ENCODE measurements around the gene ARSH. TPM values are rescaled to one million over a fixed set of nuclear protein-coding genes. Genes with fewer than 3 reads are reported as not detected.

ARSH gene
- total and polyA plus RNA-seq, 4 donors = 0.02 TPM; not detected in 3

GRCh38 chrX:3024176-3024575, 17.8 kb downstream of the ARSH start:
- no peak overlapping the region for H3K9ac ChIP-seq (ENCODE audit: insufficient read depth in 1 of 2, low read length in 2 of 2)
- peaks cover 0 to 2% (median 0%) of the 10 kb centered on the region in 4 donors for H3K9me3 ChIP-seq (ENCODE audit: control insufficient read depth in 4 of 4, insufficient read depth in 3 of 4, low read length in 3 of 4)
- DNase-seq = no peak
- peaks cover 0 to 9% (median 0%) of the 10 kb centered on the region in 3 donors for H3K27me3 ChIP-seq (ENCODE audit: control insufficient read depth in 3 of 3, insufficient read depth in 3 of 3, low read length in 2 of 3)
- no peak for ATAC-seq (ENCODE audit: insufficient read depth, low FRiP score)
- TF ChIP-seq, protein P1, sequence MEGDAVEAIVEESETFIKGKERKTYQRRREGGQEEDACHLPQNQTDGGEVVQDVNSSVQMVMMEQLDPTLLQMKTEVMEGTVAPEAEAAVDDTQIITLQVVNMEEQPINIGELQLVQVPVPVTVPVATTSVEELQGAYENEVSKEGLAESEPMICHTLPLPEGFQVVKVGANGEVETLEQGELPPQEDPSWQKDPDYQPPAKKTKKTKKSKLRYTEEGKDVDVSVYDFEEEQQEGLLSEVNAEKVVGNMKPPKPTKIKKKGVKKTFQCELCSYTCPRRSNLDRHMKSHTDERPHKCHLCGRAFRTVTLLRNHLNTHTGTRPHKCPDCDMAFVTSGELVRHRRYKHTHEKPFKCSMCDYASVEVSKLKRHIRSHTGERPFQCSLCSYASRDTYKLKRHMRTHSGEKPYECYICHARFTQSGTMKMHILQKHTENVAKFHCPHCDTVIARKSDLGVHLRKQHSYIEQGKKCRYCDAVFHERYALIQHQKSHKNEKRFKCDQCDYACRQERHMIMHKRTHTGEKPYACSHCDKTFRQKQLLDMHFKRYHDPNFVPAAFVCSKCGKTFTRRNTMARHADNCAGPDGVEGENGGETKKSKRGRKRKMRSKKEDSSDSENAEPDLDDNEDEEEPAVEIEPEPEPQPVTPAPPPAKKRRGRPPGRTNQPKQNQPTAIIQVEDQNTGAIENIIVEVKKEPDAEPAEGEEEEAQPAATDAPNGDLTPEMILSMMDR (IDR thresholded peaks at IDR 0.05; ENCODE audit: control extremely low read depth, extremely low read depth) = no peak
- WGBS, 2 donors = 78 to 93% methylated on average over 8 of the region's 8 CpGs
- no peak overlapping the region for H3K4me3 ChIP-seq
- H3K27ac ChIP-seq (ENCODE audit: low read depth in 1 of 2, low read length in 1 of 2) = no peak overlapping the region
- no peaks in the 10 kb centered on the region for H3K4me1 ChIP-seq (ENCODE audit: control insufficient read depth in 5 of 5, insufficient read depth in 5 of 5, low read length in 5 of 5)
- H3K36me3 ChIP-seq (ENCODE audit: control insufficient read depth in 4 of 4, insufficient read depth in 4 of 4, low read length in 4 of 4) = no peaks in the 10 kb centered on the region

DNA sequence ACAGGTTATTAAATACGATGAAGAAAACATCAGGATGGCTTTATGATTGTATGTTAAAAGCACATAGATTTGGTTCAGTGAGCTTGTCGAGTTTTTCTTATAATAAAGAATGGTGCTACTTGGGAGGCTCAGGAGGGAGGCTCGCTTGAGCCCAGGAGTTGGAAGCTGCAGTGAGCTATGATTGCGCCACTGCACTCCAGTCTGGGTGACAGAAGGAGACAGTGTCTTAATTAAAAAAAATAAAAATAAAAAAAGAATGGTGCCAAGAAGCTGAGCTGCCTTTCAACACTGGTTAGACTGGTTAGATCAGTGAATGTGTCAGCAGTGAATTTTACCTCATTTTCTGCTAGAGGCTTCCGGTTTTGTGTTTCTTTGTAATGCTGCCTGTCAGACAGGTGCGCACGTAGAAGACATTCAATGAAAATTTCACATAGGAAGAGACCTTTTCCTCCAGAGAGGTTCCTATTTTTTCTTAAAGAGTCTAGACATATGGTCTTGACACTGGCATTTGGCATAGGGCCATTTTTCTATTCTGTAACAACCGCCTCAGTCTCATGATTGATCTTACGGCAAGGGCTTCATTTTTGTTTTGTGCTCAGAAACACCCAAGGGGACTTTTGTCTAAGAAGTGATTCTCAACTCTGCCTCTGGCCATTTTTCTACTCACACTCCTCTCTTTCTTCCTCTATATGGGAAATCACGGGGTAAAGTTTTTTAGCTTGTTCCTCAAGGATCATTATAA, 19.9 kb downstream of the ARSH start:
- TF ChIP-seq, protein P1 (IDR thresholded peaks at IDR 0.05; ENCODE audit: control extremely low read depth, extremely low read depth) = no peak

DNA sequence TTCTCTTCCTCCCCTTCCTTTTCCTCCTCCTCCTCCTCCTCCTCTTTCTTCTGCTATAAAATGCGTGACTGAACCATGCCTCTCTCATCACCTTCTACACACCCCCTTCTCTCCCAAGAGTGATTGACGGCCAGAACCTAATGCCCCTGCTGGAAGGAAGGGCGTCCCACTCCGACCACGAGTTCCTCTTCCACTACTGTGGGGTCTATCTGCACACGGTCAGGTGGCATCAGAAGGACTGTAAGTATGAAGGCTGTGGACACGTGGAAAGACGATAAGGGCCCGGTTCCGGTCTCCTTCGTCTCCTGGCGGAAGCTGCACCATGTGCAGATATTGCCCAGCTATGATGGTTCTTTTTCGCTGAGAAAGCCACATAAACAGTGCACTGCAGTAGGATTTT, 22.8 kb downstream of the ARSH start:
- no peak overlapping the region for H3K4me3 ChIP-seq
- DNase-seq (no peak), ATAC-seq (ENCODE audit: insufficient read depth, low FRiP score) (no peak)
- no peaks in the 10 kb centered on the region for H3K4me1 ChIP-seq (ENCODE audit: control insufficient read depth in 5 of 5, insufficient read depth in 5 of 5, low read length in 5 of 5)
- H3K27me3 ChIP-seq (ENCODE audit: control insufficient read depth in 3 of 3, insufficient read depth in 3 of 3, low read length in 2 of 3) = peaks cover 0 to 8% (median 0%) of the 10 kb centered on the region in 3 donors
- no peak overlapping the region for H3K9ac ChIP-seq (ENCODE audit: insufficient read depth in 1 of 2, low read length in 2 of 2)
- no peak overlapping the region for H3K27ac ChIP-seq (ENCODE audit: low read depth in 1 of 2, low read length in 1 of 2)
- no peaks in the 10 kb centered on the region for H3K36me3 ChIP-seq (ENCODE audit: control insufficient read depth in 4 of 4, insufficient read depth in 4 of 4, low read length in 4 of 4)
- no peaks in the 10 kb centered on the region for H3K9me3 ChIP-seq (ENCODE audit: control insufficient read depth in 4 of 4, insufficient read depth in 3 of 4, low read length in 3 of 4)
- WGBS, 2 donors = 55 to 74% methylated on average over 13 of the region's 13 CpGs
- TF ChIP-seq, protein P1 (IDR thresholded peaks at IDR 0.05; ENCODE audit: control extremely low read depth, extremely low read depth) = no peak

More for the DNA sequence above, 19.9 kb downstream of the ARSH start:
- ATAC-seq (ENCODE audit: insufficient read depth, low FRiP score) (no peak), DNase-seq (peak in 2 of 3 donors; percentile 17 to 61)
- no peak overlapping the region for H3K4me3 ChIP-seq
- 44 to 53% methylated on average over 10 of the region's 10 CpGs for WGBS, 2 donors
- no peaks in the 10 kb centered on the region for H3K36me3 ChIP-seq (ENCODE audit: control insufficient read depth in 4 of 4, insufficient read depth in 4 of 4, low read length in 4 of 4)
- H3K27ac ChIP-seq (ENCODE audit: low read depth in 1 of 2, low read length in 1 of 2) = no peak overlapping the region
- H3K9me3 ChIP-seq (ENCODE audit: control insufficient read depth in 4 of 4, insufficient read depth in 3 of 4, low read length in 3 of 4) = peaks cover 0 to 2% (median 0%) of the 10 kb centered on the region in 4 donors
- no peak overlapping the region for H3K9ac ChIP-seq (ENCODE audit: insufficient read depth in 1 of 2, low read length in 2 of 2)
- H3K4me1 ChIP-seq (ENCODE audit: control insufficient read depth in 5 of 5, insufficient read depth in 5 of 5, low read length in 5 of 5) = no peaks in the 10 kb centered on the region
- peaks cover 0 to 6% (median 0%) of the 10 kb centered on the region in 3 donors for H3K27me3 ChIP-seq (ENCODE audit: control insufficient read depth in 3 of 3, insufficient read depth in 3 of 3, low read length in 2 of 3)

All from lung (tissue), 12 donors.